Cardiac muscle cell (in vitro differentiated cells and primary cell): Measurements from ENCODE around the gene ITGA11. TPM values are rescaled to one million over a fixed set of nuclear protein-coding genes. Genes with fewer than 3 reads are reported as not detected.

Experiments
- DNase-seq, 2 donors: peaks; one replicate each; pipeline versions ENCODE4 v3.0.0 to v3.0.0-alpha.2; 2010 to 2017; ENCODE audit warnings: low read depth in 1 of 2, low spot score in 1 of 2
- H3K27ac ChIP-seq: fragments of 200-600 bp; sonication (generic); 2 replicates; pipeline ENCODE4 v1.5.1; 2016
- H3K27me3 ChIP-seq: fragments of 200-600 bp; sonication (generic); 2 replicates; pipeline ENCODE4 v1.6.0; 2016; ENCODE audit warnings: control low read depth
- H3K36me3 ChIP-seq: fragments of 200-600 bp; sonication (generic); 2 replicates; pipeline ENCODE4 v1.5.1; 2016; ENCODE audit warnings: control low read depth
- H3K4me1 ChIP-seq: fragments of 200-600 bp; sonication (generic); 2 replicates; pipeline ENCODE4 v1.8.1; 2017; ENCODE audit warnings: low read depth, mild to moderate bottlenecking, mixed run types
- H3K4me3 ChIP-seq: fragments of 200-600 bp; sonication (generic); 2 replicates; pipeline ENCODE4 v1.5.1; 2016; ENCODE audit warnings: mild to moderate bottlenecking
- H3K9me3 ChIP-seq: fragments of 200-600 bp; sonication (generic); 2 replicates; pipeline ENCODE4 v1.5.1; 2017; ENCODE audit warnings: low read depth, mild to moderate bottlenecking, control low read depth
- CTCF ChIP-seq: IDR thresholded peaks from 2 replicates; pipeline ENCODE4 v1.5.1; 2012; ENCODE audit warnings: low read depth, mild to moderate bottlenecking, low read length
- polyA plus RNA-seq: library from polyadenylated mRNA; unstranded; fragments of >200 nt; fragmentation: Nextera tagmentation; extraction: Ambion mirVana; gene quantifications from 2 replicates; pipeline ENCODE4 v1.2.1, GENCODE V29; 2016
- total RNA-seq: library from RNA; depleted of rRNA; stranded (reverse); fragments of >200 nt; gene quantifications from 2 replicates; pipeline ENCODE4 v1.2.3, GENCODE V29; 2016

ITGA11 gene
- total and polyA plus RNA-seq, 2 experiments from 2014 or later: 0.12 to 1.2 TPM

- no peak for DNase-seq
- no peaks in the 10 kb centered on the region for H3K9me3 ChIP-seq
- TF ChIP-seq CTCF: no peak
- H3K36me3 ChIP-seq: no peaks in the 10 kb centered on the region
- no peak overlapping the region for H3K27ac ChIP-seq
- no peaks in the 10 kb centered on the region for H3K27me3 ChIP-seq
- no peaks in the 10 kb centered on the region for H3K4me1 ChIP-seq
- no peak overlapping the region for H3K4me3 ChIP-seq
Observed at GRCh38 chr15:68412218-68412617, 19.7 kb downstream of the ITGA11 start.

- no peak for TF ChIP-seq CTCF
- DNase-seq: no peak
- Histone ChIP-seq H3K27ac (no peak overlapping the region), H3K4me1 (no peaks in the 10 kb centered on the region), H3K4me3 (no peak overlapping the region), H3K36me3 (no peaks in the 10 kb centered on the region), H3K9me3 (no peaks in the 10 kb centered on the region), H3K27me3 (no peaks in the 10 kb centered on the region)
Observed at GRCh38 chr15:68411735-68412134, 20.2 kb downstream of the ITGA11 start.

- no peak for DNase-seq
Observed at GRCh38 chr15:68411343-68411675, 20.7 kb downstream of the ITGA11 start.

GRCh38 chr15:68410466-68411342 lies 21.3 kb downstream of the ITGA11 start:
- Histone ChIP-seq H3K4me3 (no peak overlapping the region), H3K9me3 (no peaks in the 10 kb centered on the region), H3K27me3 (no peaks in the 10 kb centered on the region), H3K27ac (no peak overlapping the region), H3K4me1 (no peaks in the 10 kb centered on the region), H3K36me3 (no peaks in the 10 kb centered on the region)
- TF ChIP-seq CTCF: no peak
- DNase-seq: no peak

More at GRCh38 chr15:68411343-68411675, 20.7 kb downstream of the ITGA11 start:
- Histone ChIP-seq H3K27me3 (no peaks in the 10 kb centered on the region), H3K9me3 (no peaks in the 10 kb centered on the region), H3K4me3 (no peak overlapping the region), H3K36me3 (no peaks in the 10 kb centered on the region), H3K27ac (no peak overlapping the region), H3K4me1 (no peaks in the 10 kb centered on the region)
- no peak for TF ChIP-seq CTCF

- no peaks in the 10 kb centered on the region for H3K4me1 ChIP-seq
- no peaks in the 10 kb centered on the region for H3K36me3 ChIP-seq
- TF ChIP-seq CTCF: no peak
- DNase-seq: no peak
- H3K27ac ChIP-seq: no peak overlapping the region
- H3K27me3 ChIP-seq: no peaks in the 10 kb centered on the region
- no peaks in the 10 kb centered on the region for H3K9me3 ChIP-seq
- H3K4me3 ChIP-seq: no peak overlapping the region
Observed at GRCh38 chr15:68409736-68410370, 22.1 kb downstream of the ITGA11 start.
